Gastrocnemius medialis (tissue), 4 donors: ENCODE results near the gene FIP1L1. TPM values are rescaled to one million over a fixed set of nuclear protein-coding genes. Genes with fewer than 3 reads are reported as not detected.

Experiments
- ATAC-seq, 2 donors: fragments of 150-250 bp; one replicate each; pipeline ENCODE4 v1.9.1; 2016
- DNase-seq, 2 donors: peaks; one replicate each; pipeline ENCODE4 v3.0.0-alpha.2; 2019
- H3K27ac ChIP-seq, 4 donors: fragments of 200-600 bp; sonication (generic); 1 replicate in 1 of 4; 2 replicates in 3 of 4; pipeline ENCODE4 v1.5.1; 2016 to 2018; ENCODE audit warnings: mild to moderate bottlenecking in 2 of 4, moderate library complexity in 1 of 4
- H3K27me3 ChIP-seq, 3 donors: fragments of 200-600 bp; sonication (generic) in 2 of 3; 1 replicate in 1 of 3; 2 replicates in 2 of 3; pipeline versions ENCODE4 v1.5.1 to v1.6.0; 2016 to 2019; ENCODE audit warnings: mild to moderate bottlenecking in 1 of 3, moderate library complexity in 1 of 3
- H3K36me3 ChIP-seq, 2 donors: fragments of 200-600 bp; sonication (generic) in 1 of 2; one replicate each; pipeline ENCODE4 v1.5.1; 2017 to 2018
- H3K4me1 ChIP-seq, 2 donors: fragments of 200-600 bp; sonication (generic) in 1 of 2; one replicate each; pipeline ENCODE4 v1.5.1; 2016 to 2017; ENCODE audit warnings: mild to moderate bottlenecking in 2 of 2
- H3K4me3 ChIP-seq, 4 donors: fragments of 200-600 bp; sonication (generic) in 3 of 4; 1 replicate in 1 of 4; 2 replicates in 3 of 4; pipeline ENCODE4 v1.5.1; 2016 to 2019; ENCODE audit warnings: mild to moderate bottlenecking in 2 of 4
- H3K9me3 ChIP-seq, 3 donors: fragments of 200-600 bp; sonication (generic) in 2 of 3; 1 replicate in 1 of 3; 2 replicates in 2 of 3; pipeline ENCODE4 v1.5.1; 2016 to 2019
- CTCF ChIP-seq, 5 experiments: fragments of 450-650 bp in 3 of 5; fragments of 200-600 bp in 2 of 5; sonication (generic) in 2 of 5; IDR thresholded peaks in 4 of 5; conservative IDR thresholded peaks in 1 of 5; 1 replicate in 4 of 5; 2 replicates in 1 of 5; pipeline ENCODE4 v1.5.1; 2016 to 2019; ENCODE audit warnings: antibody characterized with exemption in 5 of 5, mild to moderate bottlenecking in 3 of 5, moderate library complexity in 3 of 5
- POLR2A ChIP-seq, 2 donors: fragments of 450-650 bp; IDR thresholded peaks; one replicate each; pipeline ENCODE4 v1.6.1; 2017; ENCODE audit warnings: antibody characterized with exemption in 2 of 2, mild to moderate bottlenecking in 2 of 2, moderate library complexity in 2 of 2
- in situ Hi-C, 4 donors: fragments of 200-750 bp; cut with MboI; loops; one replicate each; pipeline versions ENCODE4 v1.15.0 to v1.8.0; 2017; ENCODE audit warnings: low sequenced_read_pairs in 4 of 4
- intact Hi-C: fragments of 100-400 bp; cut with DNase I; formaldehyde crosslinking; loops from one replicate; pipeline ENCODE4 v1.15.1; 2023; ENCODE audit warnings: low total_unique reads
- total RNA-seq, 4 donors: library from RNA; depleted of rRNA; stranded (reverse); fragments of >200 nt; gene quantifications; one replicate each; pipeline versions ENCODE4 v1.1.0 to v1.2.3, GENCODE V29; 2016

The FIP1L1 gene
- total RNA-seq, 4 donors from 2014 or later = 26.7 to 36.6 (median 31.1) TPM

GRCh38 chr4:53500546-53500945, 123.1 kb downstream of the FIP1L1 start:
- H3K4me1 ChIP-seq = no peaks in the 10 kb centered on the region
- no peak for TF ChIP-seq CTCF (IDR thresholded peaks at IDR 0.05 in 4 of 5, conservative IDR thresholded peaks at IDR 0.05 in 1 of 5)
- no peak for TF ChIP-seq POLR2A (IDR thresholded peaks at IDR 0.05)
- intact Hi-C loops = no loop called here
- no peaks in the 10 kb centered on the region for H3K36me3 ChIP-seq
- no peak for ATAC-seq
- H3K27me3 ChIP-seq = no peaks in the 10 kb centered on the region
- H3K27ac ChIP-seq = no peak overlapping the region
- in situ Hi-C loops = loop anchor here in 1 of 4 donors (25.0 kb wide), 1 partner anchor 112 kb away; no protein-coding TSS in a partner anchor
- no peak overlapping the region for H3K4me3 ChIP-seq
- H3K9me3 ChIP-seq = no peaks in the 10 kb centered on the region
- DNase-seq = no peak

- Histone ChIP-seq H3K4me1 (no peaks in the 10 kb centered on the region), H3K27me3 (no peaks in the 10 kb centered on the region), H3K4me3 (no peak overlapping the region), H3K36me3 (no peaks in the 10 kb centered on the region), H3K9me3 (no peaks in the 10 kb centered on the region), H3K27ac (no peak overlapping the region)
- TF ChIP-seq POLR2A (IDR thresholded peaks at IDR 0.05) (no peak), CTCF (IDR thresholded peaks at IDR 0.05 in 4 of 5, conservative IDR thresholded peaks at IDR 0.05 in 1 of 5) (no peak)
- ATAC-seq (no peak), DNase-seq (no peak)
- in situ Hi-C loops = loop anchor here in 1 of 4 donors (25.0 kb wide), 1 partner anchor 111 kb away; no protein-coding TSS in a partner anchor
- intact Hi-C loops = no loop called here
Observed at GRCh38 chr4:53501561-53501960, 124.1 kb downstream of the FIP1L1 start.

- intact Hi-C loops (no loop called here), in situ Hi-C loops (loop anchor here in 1 of 4 donors (25.0 kb wide), 1 partner anchor 110 kb away; no protein-coding TSS in a partner anchor)
- no peaks in the 10 kb centered on the region for H3K4me1 ChIP-seq
- no peak overlapping the region for H3K27ac ChIP-seq
- DNase-seq = no peak
- H3K9me3 ChIP-seq = no peaks in the 10 kb centered on the region
- ATAC-seq = no peak
- no peak for TF ChIP-seq CTCF (IDR thresholded peaks at IDR 0.05 in 4 of 5, conservative IDR thresholded peaks at IDR 0.05 in 1 of 5)
- TF ChIP-seq POLR2A (IDR thresholded peaks at IDR 0.05) = no peak
- H3K4me3 ChIP-seq = no peak overlapping the region
- no peaks in the 10 kb centered on the region for H3K27me3 ChIP-seq
- no peaks in the 10 kb centered on the region for H3K36me3 ChIP-seq
Observed at GRCh38 chr4:53502094-53502493, 124.7 kb downstream of the FIP1L1 start.

- TF ChIP-seq CTCF (IDR thresholded peaks at IDR 0.05 in 4 of 5, conservative IDR thresholded peaks at IDR 0.05 in 1 of 5) (no peak), POLR2A (IDR thresholded peaks at IDR 0.05) (no peak)
- Histone ChIP-seq H3K36me3 (no peaks in the 10 kb centered on the region), H3K4me1 (peaks cover 0 to 5% of the 10 kb centered on the region in 2 donors), H3K27me3 (no peaks in the 10 kb centered on the region), H3K4me3 (no peak overlapping the region), H3K27ac (no peak overlapping the region), H3K9me3 (no peaks in the 10 kb centered on the region)
- ATAC-seq = no peak
- DNase-seq = no peak
- in situ Hi-C loops (loop anchor here in 1 of 4 donors (25.0 kb wide), 1 partner anchor 106 kb away; no protein-coding TSS in a partner anchor), intact Hi-C loops (no loop called here)
Observed at GRCh38 chr4:53505947-53506346, 128.5 kb downstream of the FIP1L1 start.

DNA sequence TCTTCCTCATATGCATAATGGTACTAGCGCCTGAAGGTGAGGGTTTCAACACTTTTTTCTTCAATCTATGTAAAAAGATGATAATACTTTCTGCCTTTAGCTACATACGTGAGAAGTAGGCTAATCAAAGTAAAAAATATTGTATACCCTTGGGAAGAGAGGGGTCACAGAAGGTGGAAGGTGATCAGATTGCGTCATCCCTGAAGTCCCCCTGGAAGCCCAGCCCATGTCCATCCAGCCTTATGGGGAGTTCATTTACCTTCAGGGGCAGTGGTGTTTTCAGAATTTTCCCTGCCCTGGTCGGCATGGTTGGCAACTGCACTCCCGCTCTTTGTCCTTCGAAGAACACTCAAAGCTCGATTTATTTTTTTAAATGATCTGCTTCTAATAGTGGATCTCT, 129.6 kb downstream of the FIP1L1 start:
- H3K36me3 ChIP-seq = no peaks in the 10 kb centered on the region
- no peak for TF ChIP-seq CTCF (IDR thresholded peaks at IDR 0.05 in 4 of 5, conservative IDR thresholded peaks at IDR 0.05 in 1 of 5)
- TF ChIP-seq POLR2A (IDR thresholded peaks at IDR 0.05) = no peak
- H3K27ac ChIP-seq = peak overlapping the region in 3 of 4 donors; percentile 70 to 78 (median 72)
- no peak overlapping the region for H3K4me3 ChIP-seq
- ATAC-seq (no peak), DNase-seq (no peak)
- H3K27me3 ChIP-seq = no peaks in the 10 kb centered on the region
- no peaks in the 10 kb centered on the region for H3K9me3 ChIP-seq
- in situ Hi-C loops (loop anchor here in 1 of 4 donors (25.0 kb wide), 1 partner anchor 105 kb away; no protein-coding TSS in a partner anchor), intact Hi-C loops (no loop called here)
- peaks cover 0 to 5% of the 10 kb centered on the region in 2 donors for H3K4me1 ChIP-seq
